SK-N-SH treated with all-trans-retinoic acid at 6 μM for 48 hours (cell line): ENCODE data around the gene LCA5.

Experiments
- ATAC-seq: fragments of 200-7000 bp; cut with Tn5 transposase; 3 replicates; pipeline ENCODE4 v1.9.1; 2020; ENCODE audit warnings: mild to moderate bottlenecking, moderate library complexity
- ARNTL ChIP-seq: fragments of 450-650 bp; formaldehyde crosslinking; IDR thresholded peaks from 2 replicates; pipeline ENCODE4 v1.5.0; 2020; ENCODE audit warnings: low read depth, mild to moderate bottlenecking, moderate library complexity, borderline replicate concordance
- BACH2 ChIP-seq: fragments of 250-450 bp; sonication (Bioruptor Pico); IDR thresholded peaks from 2 replicates; pipeline ENCODE4 v1.9.0; 2021; ENCODE audit warnings: mild to moderate bottlenecking, borderline replicate concordance
- CSDC2 ChIP-seq: fragments of 250-450 bp; sonication (Bioruptor Pico); IDR thresholded peaks from 2 replicates; pipeline ENCODE4 v1.5.0; 2020; ENCODE audit warnings: mild to moderate bottlenecking, moderate library complexity
- ESRRG ChIP-seq: fragments of 250-450 bp; sonication (Bioruptor Pico); IDR thresholded peaks from 2 replicates; pipeline ENCODE4 v1.6.1; 2021; ENCODE audit warnings: mild to moderate bottlenecking
- GLIS3 ChIP-seq: fragments of 250-450 bp; sonication (Bioruptor Pico); IDR thresholded peaks from 2 replicates; pipeline ENCODE4 v1.5.0; 2020; ENCODE audit warnings: mild to moderate bottlenecking, moderate library complexity
- ISL1 ChIP-seq: fragments of 250-450 bp; sonication (Bioruptor Pico); IDR thresholded peaks from 2 replicates; pipeline ENCODE4 v2.1.2; 2022; ENCODE audit warnings: mild to moderate bottlenecking, moderate library complexity
- OSR1 ChIP-seq: fragments of 250-450 bp; sonication (Bioruptor Pico); IDR thresholded peaks from 2 replicates; pipeline ENCODE4 v1.8.0; 2022; ENCODE audit warnings: moderate library complexity, mild to moderate bottlenecking, inconsistent platforms
- PPARA ChIP-seq: fragments of 250-450 bp; sonication (Bioruptor Pico); IDR thresholded peaks from 2 replicates; pipeline ENCODE4 v1.5.0; 2020; ENCODE audit warnings: mild to moderate bottlenecking, borderline replicate concordance
- RARB ChIP-seq: fragments of 250-450 bp; sonication (Bioruptor Pico); IDR thresholded peaks from 2 replicates; pipeline ENCODE4 v1.8.0; 2021; ENCODE audit warnings: mild to moderate bottlenecking, moderate library complexity
- SNAI2 ChIP-seq: fragments of 250-450 bp; sonication (Bioruptor Pico); IDR thresholded peaks from 2 replicates; pipeline ENCODE4 v1.5.0; 2020; ENCODE audit warnings: mild to moderate bottlenecking, moderate library complexity
- TCF4 ChIP-seq: fragments of 250-450 bp; sonication (Bioruptor Pico); IDR thresholded peaks from 2 replicates; pipeline ENCODE4 v1.8.0; 2021; ENCODE audit warnings: mild to moderate bottlenecking, moderate library complexity, borderline replicate concordance
- TOX ChIP-seq: fragments of 250-450 bp; sonication (Bioruptor Pico); IDR thresholded peaks from 2 replicates; pipeline ENCODE4 v1.8.0; 2021; ENCODE audit warnings: mild to moderate bottlenecking, moderate library complexity, borderline replicate concordance
- ZC3H10 ChIP-seq: fragments of 250-450 bp; sonication (Bioruptor Pico); IDR thresholded peaks from 2 replicates; pipeline ENCODE4 v1.5.1; 2021; ENCODE audit warnings: mild to moderate bottlenecking, moderate library complexity
- ZFP3 ChIP-seq: fragments of 250-450 bp; sonication (Bioruptor Pico); IDR thresholded peaks from 2 replicates; pipeline ENCODE4 v1.5.0; 2020; ENCODE audit warnings: mild to moderate bottlenecking, moderate library complexity
- ZFP30 ChIP-seq: fragments of 450-650 bp; formaldehyde crosslinking; IDR thresholded peaks from 2 replicates; pipeline ENCODE4 v1.5.0; 2022; ENCODE audit warnings: mild to moderate bottlenecking, moderate library complexity
- ZNF565 ChIP-seq: fragments of 450-650 bp; formaldehyde crosslinking; conservative IDR thresholded peaks from 2 replicates; pipeline ENCODE4 v1.5.0; 2020; ENCODE audit warnings: low read depth, mild to moderate bottlenecking, moderate library complexity
- ZNF70 ChIP-seq: fragments of 450-650 bp; formaldehyde crosslinking; IDR thresholded peaks from 2 replicates; pipeline ENCODE4 v1.5.0; 2020; ENCODE audit warnings: mild to moderate bottlenecking, moderate library complexity
- ZNF8 ChIP-seq: fragments of 450-650 bp; formaldehyde crosslinking; IDR thresholded peaks from 2 replicates; pipeline ENCODE4 v1.5.0; 2020; ENCODE audit warnings: mild to moderate bottlenecking, moderate library complexity
- TF ChIP-seq, protein P1 (sequence below): fragments of 250-450 bp; sonication (Bioruptor Pico); IDR thresholded peaks from 2 replicates; pipeline ENCODE4 v1.5.1; 2020; ENCODE audit warnings: low read depth, mild to moderate bottlenecking, moderate library complexity
- TF ChIP-seq, protein P2 (sequence below): fragments of 250-450 bp; sonication (Bioruptor Pico); IDR thresholded peaks from 2 replicates; pipeline ENCODE4 v1.8.0; 2020; ENCODE audit warnings: mild to moderate bottlenecking, moderate library complexity, borderline replicate concordance
- TF ChIP-seq, protein P3 (sequence below): fragments of 250-450 bp; sonication (Bioruptor Pico); IDR thresholded peaks from 2 replicates; pipeline ENCODE4 v1.8.0; 2021; ENCODE audit warnings: low read depth, mild to moderate bottlenecking, moderate library complexity, borderline replicate concordance
- TF ChIP-seq, protein P4 (sequence below): fragments of 250-450 bp; sonication (Bioruptor Pico); IDR thresholded peaks from 2 replicates; pipeline ENCODE4 v1.5.0; 2020; ENCODE audit warnings: mild to moderate bottlenecking, moderate library complexity

The LCA5 gene

DNA sequence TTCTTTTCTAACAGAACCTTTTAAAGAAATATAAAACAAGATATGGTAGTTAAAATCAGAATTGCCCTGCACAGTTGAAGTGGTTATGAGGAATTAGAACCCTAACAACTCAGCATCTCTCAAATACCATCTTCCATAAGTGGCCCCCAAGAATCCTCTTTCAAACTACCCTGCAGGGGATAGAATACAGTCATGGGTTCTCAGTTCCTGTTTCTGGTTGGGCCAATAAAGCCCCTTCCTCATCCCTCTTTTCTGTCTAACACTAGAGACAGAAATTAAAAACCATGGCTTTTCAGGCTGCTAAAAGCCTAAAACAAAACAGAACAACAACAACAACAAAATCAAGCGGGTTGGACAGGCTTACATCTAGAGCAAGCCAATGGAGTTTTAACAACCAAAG lies 6.7 kb upstream of the LCA5 start:
- ATAC-seq, result no peak
- TF ChIP-seq GLIS3 (CRISPR knock-in tag) (no peak), BACH2 (CRISPR knock-in tag) (no peak), ZC3H10 (CRISPR knock-in tag) (no peak), SNAI2 (CRISPR knock-in tag) (no peak)
- TF ChIP-seq, protein P1, sequence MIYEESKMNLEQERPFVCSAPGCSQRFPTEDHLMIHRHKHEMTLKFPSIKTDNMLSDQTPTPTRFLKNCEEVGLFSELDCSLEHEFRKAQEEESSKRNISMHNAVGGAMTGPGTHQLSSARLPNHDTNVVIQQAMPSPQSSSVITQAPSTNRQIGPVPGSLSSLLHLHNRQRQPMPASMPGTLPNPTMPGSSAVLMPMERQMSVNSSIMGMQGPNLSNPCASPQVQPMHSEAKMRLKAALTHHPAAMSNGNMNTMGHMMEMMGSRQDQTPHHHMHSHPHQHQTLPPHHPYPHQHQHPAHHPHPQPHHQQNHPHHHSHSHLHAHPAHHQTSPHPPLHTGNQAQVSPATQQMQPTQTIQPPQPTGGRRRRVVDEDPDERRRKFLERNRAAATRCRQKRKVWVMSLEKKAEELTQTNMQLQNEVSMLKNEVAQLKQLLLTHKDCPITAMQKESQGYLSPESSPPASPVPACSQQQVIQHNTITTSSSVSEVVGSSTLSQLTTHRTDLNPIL (CRISPR knock-in tag), result no peak
- TF ChIP-seq, all 23 proteins: peak for 0

DNA sequence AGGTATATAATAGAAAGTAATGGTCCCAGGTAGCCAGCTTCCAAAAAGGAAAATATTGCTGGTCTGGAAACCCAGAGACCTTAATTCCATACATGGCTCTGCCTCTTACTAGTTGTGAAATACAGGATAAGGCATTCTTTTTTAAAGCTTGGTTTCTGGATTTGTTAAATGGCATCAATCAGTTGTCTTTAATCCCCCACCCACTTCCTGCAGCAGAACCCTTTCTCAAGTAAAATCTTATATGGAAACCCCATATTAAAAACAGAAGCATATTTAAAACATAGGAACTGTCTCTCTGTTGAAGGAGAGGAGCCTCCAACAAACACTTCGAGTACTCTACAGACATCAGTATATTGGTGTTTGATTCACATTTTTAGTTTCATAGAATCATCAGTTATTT lies 6.2 kb upstream of the LCA5 start:
- TF ChIP-seq ESRRG (CRISPR knock-in tag), result no peak
- TF ChIP-seq ZNF8 (CRISPR knock-in tag), result no peak
- TF ChIP-seq ARNTL, result no peak
- no peak for TF ChIP-seq OSR1 (CRISPR knock-in tag)
- TF ChIP-seq TCF4 (CRISPR knock-in tag), result no peak
- TF ChIP-seq BACH2 (CRISPR knock-in tag), result no peak
- TF ChIP-seq ZNF70, result no peak
- TF ChIP-seq ZFP30 (CRISPR knock-in tag), result no peak
- TF ChIP-seq CSDC2 (CRISPR knock-in tag), result no peak
- no peak for ATAC-seq

DNA sequence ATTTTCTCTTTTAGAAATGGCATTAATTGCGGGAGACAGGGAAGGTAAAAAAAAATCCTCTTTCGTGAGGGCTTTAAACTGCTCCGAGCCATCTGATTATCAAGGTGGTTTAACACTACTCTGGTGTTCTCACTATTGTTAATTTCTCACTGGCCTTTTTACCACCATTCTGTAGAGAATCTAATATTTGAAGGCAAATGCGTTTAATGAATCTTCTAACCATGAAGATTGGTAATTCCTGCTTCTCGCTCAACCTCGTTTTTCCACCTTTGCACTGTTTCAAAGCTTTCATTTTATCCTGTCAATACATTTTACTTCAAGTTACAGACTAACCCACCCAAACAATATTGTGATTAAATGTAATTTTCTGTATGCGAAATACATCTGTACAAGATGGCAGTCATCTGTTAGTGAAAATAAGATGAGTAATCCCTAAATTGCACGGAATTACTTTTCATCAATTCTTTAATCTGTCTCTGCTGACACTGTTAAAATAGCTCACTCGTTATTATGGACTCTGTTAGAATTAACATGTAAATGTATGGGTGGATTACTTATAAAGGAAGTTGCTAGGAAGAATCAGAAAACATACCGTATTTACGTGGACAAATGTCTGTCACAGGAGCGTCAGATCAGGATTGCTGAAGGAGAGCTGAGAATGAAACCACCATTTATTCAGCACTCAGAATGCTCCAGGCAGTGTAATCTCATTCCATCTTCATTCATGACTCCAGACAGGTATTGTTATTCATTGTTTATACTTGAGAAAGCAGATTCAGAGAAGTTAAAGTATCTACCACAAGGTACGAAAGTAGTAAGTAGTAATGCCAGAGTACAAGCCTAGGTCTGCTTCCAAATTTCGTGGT lies 1.1 kb upstream of the LCA5 start:
- no peak for TF ChIP-seq ZNF8 (CRISPR knock-in tag)
- TF ChIP-seq GLIS3 (CRISPR knock-in tag), result no peak
- TF ChIP-seq, protein P1 (CRISPR knock-in tag), result no peak
- no peak for TF ChIP-seq TOX
- TF ChIP-seq ESRRG (CRISPR knock-in tag), result no peak
- no peak for TF ChIP-seq ZFP3 (CRISPR knock-in tag)
- TF ChIP-seq TCF4 (CRISPR knock-in tag), result no peak
- TF ChIP-seq, protein P2, sequence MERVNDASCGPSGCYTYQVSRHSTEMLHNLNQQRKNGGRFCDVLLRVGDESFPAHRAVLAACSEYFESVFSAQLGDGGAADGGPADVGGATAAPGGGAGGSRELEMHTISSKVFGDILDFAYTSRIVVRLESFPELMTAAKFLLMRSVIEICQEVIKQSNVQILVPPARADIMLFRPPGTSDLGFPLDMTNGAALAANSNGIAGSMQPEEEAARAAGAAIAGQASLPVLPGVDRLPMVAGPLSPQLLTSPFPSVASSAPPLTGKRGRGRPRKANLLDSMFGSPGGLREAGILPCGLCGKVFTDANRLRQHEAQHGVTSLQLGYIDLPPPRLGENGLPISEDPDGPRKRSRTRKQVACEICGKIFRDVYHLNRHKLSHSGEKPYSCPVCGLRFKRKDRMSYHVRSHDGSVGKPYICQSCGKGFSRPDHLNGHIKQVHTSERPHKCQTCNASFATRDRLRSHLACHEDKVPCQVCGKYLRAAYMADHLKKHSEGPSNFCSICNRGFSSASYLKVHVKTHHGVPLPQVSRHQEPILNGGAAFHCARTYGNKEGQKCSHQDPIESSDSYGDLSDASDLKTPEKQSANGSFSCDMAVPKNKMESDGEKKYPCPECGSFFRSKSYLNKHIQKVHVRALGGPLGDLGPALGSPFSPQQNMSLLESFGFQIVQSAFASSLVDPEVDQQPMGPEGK, result no peak
- no peak for TF ChIP-seq ZC3H10 (CRISPR knock-in tag)
- TF ChIP-seq OSR1 (CRISPR knock-in tag), result no peak
- no peak for TF ChIP-seq ZNF565 (CRISPR knock-in tag)
- TF ChIP-seq ARNTL, result no peak
- TF ChIP-seq, protein P3, sequence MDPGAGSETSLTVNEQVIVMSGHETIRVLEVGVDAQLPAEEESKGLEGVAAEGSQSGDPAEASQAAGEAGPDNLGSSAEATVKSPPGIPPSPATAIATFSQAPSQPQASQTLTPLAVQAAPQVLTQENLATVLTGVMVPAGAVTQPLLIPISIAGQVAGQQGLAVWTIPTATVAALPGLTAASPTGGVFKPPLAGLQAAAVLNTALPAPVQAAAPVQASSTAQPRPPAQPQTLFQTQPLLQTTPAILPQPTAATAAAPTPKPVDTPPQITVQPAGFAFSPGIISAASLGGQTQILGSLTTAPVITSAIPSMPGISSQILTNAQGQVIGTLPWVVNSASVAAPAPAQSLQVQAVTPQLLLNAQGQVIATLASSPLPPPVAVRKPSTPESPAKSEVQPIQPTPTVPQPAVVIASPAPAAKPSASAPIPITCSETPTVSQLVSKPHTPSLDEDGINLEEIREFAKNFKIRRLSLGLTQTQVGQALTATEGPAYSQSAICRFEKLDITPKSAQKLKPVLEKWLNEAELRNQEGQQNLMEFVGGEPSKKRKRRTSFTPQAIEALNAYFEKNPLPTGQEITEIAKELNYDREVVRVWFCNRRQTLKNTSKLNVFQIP, result no peak
- no peak for TF ChIP-seq BACH2 (CRISPR knock-in tag)
- no peak for TF ChIP-seq PPARA (CRISPR knock-in tag)
- no peak for TF ChIP-seq ZNF70
- TF ChIP-seq ISL1, result no peak
- no peak for TF ChIP-seq RARB (CRISPR knock-in tag)
- TF ChIP-seq, protein P4, sequence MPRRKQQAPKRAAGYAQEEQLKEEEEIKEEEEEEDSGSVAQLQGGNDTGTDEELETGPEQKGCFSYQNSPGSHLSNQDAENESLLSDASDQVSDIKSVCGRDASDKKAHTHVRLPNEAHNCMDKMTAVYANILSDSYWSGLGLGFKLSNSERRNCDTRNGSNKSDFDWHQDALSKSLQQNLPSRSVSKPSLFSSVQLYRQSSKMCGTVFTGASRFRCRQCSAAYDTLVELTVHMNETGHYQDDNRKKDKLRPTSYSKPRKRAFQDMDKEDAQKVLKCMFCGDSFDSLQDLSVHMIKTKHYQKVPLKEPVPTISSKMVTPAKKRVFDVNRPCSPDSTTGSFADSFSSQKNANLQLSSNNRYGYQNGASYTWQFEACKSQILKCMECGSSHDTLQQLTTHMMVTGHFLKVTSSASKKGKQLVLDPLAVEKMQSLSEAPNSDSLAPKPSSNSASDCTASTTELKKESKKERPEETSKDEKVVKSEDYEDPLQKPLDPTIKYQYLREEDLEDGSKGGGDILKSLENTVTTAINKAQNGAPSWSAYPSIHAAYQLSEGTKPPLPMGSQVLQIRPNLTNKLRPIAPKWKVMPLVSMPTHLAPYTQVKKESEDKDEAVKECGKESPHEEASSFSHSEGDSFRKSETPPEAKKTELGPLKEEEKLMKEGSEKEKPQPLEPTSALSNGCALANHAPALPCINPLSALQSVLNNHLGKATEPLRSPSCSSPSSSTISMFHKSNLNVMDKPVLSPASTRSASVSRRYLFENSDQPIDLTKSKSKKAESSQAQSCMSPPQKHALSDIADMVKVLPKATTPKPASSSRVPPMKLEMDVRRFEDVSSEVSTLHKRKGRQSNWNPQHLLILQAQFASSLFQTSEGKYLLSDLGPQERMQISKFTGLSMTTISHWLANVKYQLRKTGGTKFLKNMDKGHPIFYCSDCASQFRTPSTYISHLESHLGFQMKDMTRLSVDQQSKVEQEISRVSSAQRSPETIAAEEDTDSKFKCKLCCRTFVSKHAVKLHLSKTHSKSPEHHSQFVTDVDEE, result no peak
- TF ChIP-seq, all 23 proteins: peak for 0
- no peak for ATAC-seq
